Tongue (tissue), 2 donors: ENCODE data around the gene DTNA. TPM values are rescaled to one million over a fixed set of nuclear protein-coding genes. Genes with fewer than 3 reads are reported as not detected.
"Not testable (repeated sequence)": the region's sequence is repeated elsewhere in the genome, so short reads cannot be mapped to it uniquely, and the experiment has no call there.

ENCODE experiments used
- DNase-seq: peaks from one replicate; pipeline ENCODE4 v3.0.0-alpha.2; 2015
- total RNA-seq: library from RNA; depleted of rRNA; stranded (reverse); fragments of >200 nt; gene quantifications from one replicate; pipeline ENCODE4 v1.2.3, GENCODE V29; 2014

Gene DTNA
- total RNA-seq, 1 donor from 2014 or later = 105 TPM

DNA sequence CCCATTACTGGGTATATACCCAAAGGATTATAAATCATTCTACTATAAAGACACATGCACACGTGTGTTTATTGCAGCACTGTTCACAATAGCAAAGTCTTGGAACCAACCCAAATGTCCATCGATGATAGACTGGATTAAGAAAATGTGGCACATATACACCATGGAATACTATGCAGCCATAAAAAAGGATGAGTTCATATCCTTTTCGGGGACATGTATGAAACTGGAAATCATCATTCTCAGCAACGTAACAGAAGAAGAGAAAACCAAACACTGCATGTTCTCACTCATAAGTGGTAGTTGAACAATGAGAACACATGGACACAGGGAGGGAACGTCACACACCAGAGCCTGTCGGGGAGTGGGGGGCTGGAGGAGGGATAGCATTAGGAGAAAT is 15.6 kb downstream of the DTNA start:
- DNase-seq = not testable (repeated sequence)

- no peak for DNase-seq
These were observed 16.3 kb downstream of the DTNA start for GRCh38 chr18:34726286-34727004.

- DNase-seq = no peak
These were observed 19.2 kb downstream of the DTNA start for GRCh38 chr18:34729264-34729663.

DNA sequence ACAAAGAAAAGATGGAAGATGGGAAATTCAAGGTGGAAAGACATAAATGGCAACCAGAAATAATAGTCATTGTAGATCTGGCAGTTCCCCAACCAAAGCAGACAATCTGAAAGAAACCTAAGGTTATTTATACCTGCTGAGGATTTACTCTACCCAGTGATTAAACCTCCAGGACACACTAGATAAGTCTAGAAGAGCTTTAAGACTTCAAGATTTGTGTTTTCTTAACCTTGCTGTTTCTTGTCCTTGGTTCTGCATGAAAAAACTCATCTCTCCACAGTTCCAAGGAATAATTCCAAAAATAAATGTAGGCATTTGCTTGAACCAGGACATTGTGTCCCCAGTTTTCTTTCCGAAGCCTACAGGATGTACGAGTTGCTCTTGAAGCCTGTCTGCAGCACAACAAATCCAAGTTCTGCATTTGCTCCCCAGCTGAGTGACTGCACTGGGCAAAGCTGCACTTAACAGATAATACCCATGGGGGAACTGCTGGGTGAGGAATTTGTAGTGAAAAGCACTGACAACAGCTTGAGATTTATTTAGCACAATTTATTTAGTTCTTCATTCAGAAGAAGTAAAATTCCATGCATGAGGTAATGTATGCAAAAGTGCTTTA is 19.8 kb downstream of the DTNA start:
- DNase-seq = no peak

GRCh38 chr18:34730774-34731173 is 20.7 kb downstream of the DTNA start:
- DNase-seq = no peak

DNA sequence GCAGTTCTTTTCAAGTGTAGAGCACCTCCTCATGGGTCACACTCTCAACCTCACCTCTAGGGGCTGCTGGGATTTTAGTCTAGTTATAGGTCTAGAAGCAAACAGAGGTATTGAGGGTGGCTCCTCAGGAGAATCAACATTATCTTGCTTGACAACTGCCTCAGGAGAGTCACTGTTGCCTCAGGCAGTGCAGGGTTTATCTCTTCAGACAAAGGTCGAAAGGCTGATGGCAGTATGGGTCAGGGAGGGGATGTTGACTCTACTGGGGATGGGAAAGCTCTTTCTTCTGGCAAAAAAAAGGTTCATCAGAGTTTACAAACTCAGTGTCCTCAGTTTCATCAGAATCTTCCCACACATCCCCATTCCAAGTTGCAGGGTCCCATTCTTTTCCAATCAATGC is 24.0 kb downstream of the DTNA start:
- DNase-seq = no peak

DNA sequence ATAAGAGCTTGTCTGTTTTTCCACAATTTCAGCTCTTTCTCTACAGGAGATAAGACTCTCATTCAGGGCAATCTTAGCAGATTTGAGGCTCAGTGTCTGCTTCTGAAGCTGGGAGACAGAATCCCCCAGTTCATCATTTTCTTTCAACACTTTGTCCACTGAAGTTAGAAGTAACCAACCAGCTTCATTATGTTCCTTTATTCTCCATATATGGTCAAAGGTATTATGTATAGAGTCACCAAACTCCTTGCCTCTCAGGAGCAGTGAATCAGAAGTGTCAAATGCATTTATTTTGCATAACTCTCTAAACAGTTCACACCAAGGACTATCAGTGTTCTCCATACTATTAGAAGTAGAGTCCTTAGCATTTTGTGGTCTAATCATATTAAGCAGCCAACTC is 24.4 kb downstream of the DTNA start:
- not testable (repeated sequence) for DNase-seq

GRCh38 chr18:34738175-34738894 is 28.2 kb downstream of the DTNA start:
- peak; percentile 39 for DNase-seq

- DNase-seq = no peak
These were observed 30.0 kb downstream of the DTNA start for GRCh38 chr18:34740101-34740500.

GRCh38 chr18:34740724-34741123 is 30.6 kb downstream of the DTNA start:
- no peak for DNase-seq

DNA sequence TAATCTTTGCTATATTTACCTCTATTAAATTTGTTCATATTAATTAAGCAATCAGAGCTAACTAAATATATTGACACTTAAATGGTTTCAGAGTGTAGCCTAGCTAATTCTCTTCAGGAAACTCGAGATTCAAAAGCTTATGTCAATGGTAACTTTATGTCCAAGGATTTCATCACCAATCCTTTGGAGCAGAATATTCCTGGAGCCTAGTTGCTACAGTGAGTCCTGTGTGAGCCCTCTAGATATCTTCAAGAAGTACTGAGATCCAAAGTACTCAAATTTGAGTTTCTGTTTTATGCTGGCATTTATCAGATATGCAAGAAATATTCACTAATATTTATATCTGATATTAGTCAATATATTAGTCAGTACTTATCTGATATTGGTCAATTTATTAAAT is 31.3 kb downstream of the DTNA start:
- DNase-seq = no peak

GRCh38 chr18:34742891-34743341 is 32.8 kb downstream of the DTNA start:
- DNase-seq = no peak

GRCh38 chr18:34744569-34744968 is 34.5 kb downstream of the DTNA start:
- DNase-seq = no peak

- DNase-seq = no peak
These were observed 36.5 kb downstream of the DTNA start for GRCh38 chr18:34746614-34747013.

GRCh38 chr18:34749721-34750120 is 39.6 kb downstream of the DTNA start:
- no peak for DNase-seq

GRCh38 chr18:34752056-34752455 is 42.0 kb downstream of the DTNA start:
- no peak for DNase-seq

- no peak for DNase-seq
These were observed 44.2 kb downstream of the DTNA start for GRCh38 chr18:34754300-34754699.

- no peak for DNase-seq
These were observed 47.6 kb downstream of the DTNA start for GRCh38 chr18:34757666-34758065.

GRCh38 chr18:34758378-34758948 is 48.4 kb downstream of the DTNA start:
- DNase-seq = no peak

- DNase-seq = peak; percentile 65
These were observed 50.3 kb downstream of the DTNA start for GRCh38 chr18:34760444-34760843.

DNA sequence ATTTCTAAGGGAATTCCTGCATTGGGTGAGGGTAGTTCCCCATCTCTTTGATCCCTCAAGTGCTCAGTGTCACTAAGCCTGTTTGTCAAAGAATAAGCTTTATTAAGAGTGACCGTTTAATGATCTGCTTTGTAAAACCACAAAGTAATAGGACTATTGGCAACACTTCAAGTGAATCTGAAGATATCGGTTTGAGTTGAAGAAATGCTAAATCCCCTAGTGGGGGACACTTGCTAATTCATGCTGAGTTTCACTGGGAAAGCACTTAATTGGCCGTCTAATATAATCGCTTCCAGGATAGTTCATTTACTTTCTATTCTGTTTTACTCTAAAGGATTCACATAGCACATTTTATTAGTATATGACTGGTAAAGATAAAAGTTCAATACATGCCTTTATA is 54.4 kb downstream of the DTNA start:
- DNase-seq = no peak

- no peak for DNase-seq
These were observed 57.5 kb downstream of the DTNA start for GRCh38 chr18:34767601-34768027.

DNA sequence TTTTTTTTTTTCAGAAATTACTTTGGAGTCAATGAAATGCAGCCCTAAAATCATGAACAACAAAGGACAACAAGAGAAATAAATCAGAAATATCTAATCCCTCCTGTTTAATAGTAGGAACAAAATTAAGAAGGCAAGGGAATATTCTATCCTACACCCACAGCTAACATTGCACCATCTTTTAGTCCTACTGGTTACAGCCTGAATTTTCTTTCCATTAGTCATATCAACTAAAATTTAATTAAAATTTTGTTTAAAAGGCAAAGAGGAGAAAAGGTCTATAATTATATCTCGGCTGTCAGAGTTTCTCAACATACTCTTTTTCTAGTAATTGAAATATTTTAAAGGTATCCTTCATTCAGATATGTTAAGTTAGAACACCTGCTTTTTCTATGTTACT is 61.9 kb downstream of the DTNA start:
- no peak for DNase-seq
